ENCODE results near the gene CIB4.

The CIB4 gene

GRCh38 chr2:26640781-26641564 lies at the start of gene CIB4:
CIB4 (minus strand) TSS chr2:26641366; CDS start chr2:26641314, 52 bp downstream.
- no peak for DNase-seq (ENCODE audit: low read depth)

- no peak for DNase-seq (ENCODE audit: low read depth)
Observed at GRCh38 chr2:26687801-26688200, 46.6 kb upstream of the CIB4 start.

- DNase-seq (ENCODE audit: low read depth) = no peak
Observed at GRCh38 chr2:26687328-26687727, 46.2 kb upstream of the CIB4 start.

GRCh38 chr2:26685989-26686839 lies 45.0 kb upstream of the CIB4 start:
- DNase-seq (ENCODE audit: low read depth) = no peak

- DNase-seq (ENCODE audit: low read depth) = no peak
Observed at GRCh38 chr2:26685341-26685740, 44.2 kb upstream of the CIB4 start.

- DNase-seq (ENCODE audit: low read depth) = no peak
Observed at GRCh38 chr2:26683583-26683982, 42.4 kb upstream of the CIB4 start.

GRCh38 chr2:26682155-26682554 lies 41.0 kb upstream of the CIB4 start:
- DNase-seq (ENCODE audit: low read depth) = no peak

GRCh38 chr2:26681656-26682055 lies 40.5 kb upstream of the CIB4 start:
- DNase-seq (ENCODE audit: low read depth) = no peak

- DNase-seq (ENCODE audit: low read depth) = no peak
Observed at GRCh38 chr2:26679867-26680266, 38.7 kb upstream of the CIB4 start.

GRCh38 chr2:26678035-26678434 lies 36.9 kb upstream of the CIB4 start:
- no peak for DNase-seq (ENCODE audit: low read depth)

GRCh38 chr2:26675651-26676255 lies 34.6 kb upstream of the CIB4 start:
- DNase-seq (ENCODE audit: low read depth) = no peak

GRCh38 chr2:26674771-26675170 lies 33.6 kb upstream of the CIB4 start:
- no peak for DNase-seq (ENCODE audit: low read depth)

GRCh38 chr2:26674002-26674751 lies 33.0 kb upstream of the CIB4 start:
- no peak for DNase-seq (ENCODE audit: low read depth)

- DNase-seq (ENCODE audit: low read depth) = no peak
Observed at GRCh38 chr2:26672818-26673393, 31.7 kb upstream of the CIB4 start.

- no peak for DNase-seq (ENCODE audit: low read depth)
Observed at GRCh38 chr2:26672112-26672817, 31.1 kb upstream of the CIB4 start.

- no peak for DNase-seq (ENCODE audit: low read depth)
Observed at GRCh38 chr2:26671691-26672090, 30.5 kb upstream of the CIB4 start.

- no peak for DNase-seq (ENCODE audit: low read depth)
Observed at GRCh38 chr2:26670931-26671460, 29.8 kb upstream of the CIB4 start.

- DNase-seq (ENCODE audit: low read depth) = no peak
Observed at GRCh38 chr2:26670171-26670570, 29.0 kb upstream of the CIB4 start.

- DNase-seq (ENCODE audit: low read depth) = no peak
Observed at GRCh38 chr2:26668856-26669750, 27.9 kb upstream of the CIB4 start.

GRCh38 chr2:26668041-26668440 lies 26.9 kb upstream of the CIB4 start:
- no peak for DNase-seq (ENCODE audit: low read depth)

All from stimulated activated CD8-positive, alpha-beta memory T cell treated with anti-CD3 and anti-CD28 coated beads, Interleukin-12 subunit alpha, Interleukin-12 subunit beta, amount 100 ng/mL, for 1 hour (primary cell).